Measurements from ENCODE around the gene KHDC3L. TPM values are rescaled to one million over a fixed set of nuclear protein-coding genes. Genes with fewer than 3 reads are reported as not detected.

KHDC3L gene
- total and polyA plus RNA-seq, 10 of the 15 experiments (the other 5 are each of a cell fraction or from before 2014, with no cell fraction given), result not detected

GRCh38 chr6:73329201-73329600 is 33.3 kb upstream of the KHDC3L start:
- Histone ChIP-seq H3K36me3 (ENCODE audit: control insufficient read depth in 2 of 2, insufficient read depth in 2 of 2, low read length in 1 of 2) (no peaks in the 10 kb centered on the region), H4K20me1 (ENCODE audit: control insufficient read depth, insufficient read depth) (no peaks in the 10 kb centered on the region), H3K4me3 (no peak overlapping the region), H2AFZ (ENCODE audit: control insufficient read depth, low read depth, low read length) (no peak overlapping the region), H3K4me2 (ENCODE audit: control insufficient read depth, insufficient read depth) (no peak overlapping the region), H3K27me3 (replicated peaks in 1 of 2; ENCODE audit: control insufficient read depth in 2 of 2, insufficient read depth in 2 of 2, low read length in 1 of 2) (no peaks in the 10 kb centered on the region), H3K27ac (ENCODE audit: control insufficient read depth, insufficient read depth) (no peak overlapping the region), H3K9ac (ENCODE audit: control insufficient read depth, insufficient read depth, low read length) (no peak overlapping the region), H3K9me3 (replicated peaks; ENCODE audit: control insufficient read depth, insufficient read depth, low read length) (no peaks in the 10 kb centered on the region), H3K4me1 (ENCODE audit: control insufficient read depth, insufficient read depth, low read length) (peaks cover 4% of the 10 kb centered on the region; the same call in 1 of the 2 replicates), H3K79me2 (ENCODE audit: control insufficient read depth, insufficient read depth, low read length) (no peaks in the 10 kb centered on the region)
- FAIRE-seq (no peak), DNase-seq (ENCODE audit: low read depth, low spot score) (no peak), ATAC-seq (peak; percentile 69)
- 27% methylated on average over 3 of the region's 3 CpGs for WGBS (ENCODE audit: insufficient coverage, insufficient replicate concordance, low lambda C conversion rate, missing lambda C conversion rate)
- intact Hi-C loops (cut with micrococcal nuclease; ENCODE audit: unreplicated experiment), result loop anchor here (1.0 to 5.0 kb wide), 2 partner anchors 59 to 712 kb away; no protein-coding TSS in a partner anchor
- no TSS peak for BruUV-seq (replicated peaks)
- ChIA-PET SMC1A (ENCODE audit: uncharacterized antibody, unreplicated experiment) (interaction anchor here (0.8 to 1.6 kb wide), 12 partner anchors 10 to 917 kb away, joined by 3 to 4 read pairs (median 3); no protein-coding TSS in a partner anchor), POLR2A (no interaction called here), CTCF (interaction anchor here (1.1 to 5.3 kb wide), 8 partner anchors 12 to 1879 kb away, joined by 3 to 86 read pairs (median 6); no protein-coding TSS in a partner anchor), RAD21 (ENCODE audit: unreplicated experiment) (interaction anchor here (0.9 to 3.5 kb wide), 5 partner anchors 44 to 283 kb away, joined by 3 to 25 read pairs (median 4); no protein-coding TSS in a partner anchor)
- in situ Hi-C loops (cut with MboI), result loop anchor here (5.0 kb wide), 1 partner anchor 917 kb away; no protein-coding TSS in a partner anchor
- TF ChIP-seq NBN (IDR thresholded peaks at IDR 0.05), result no peak
- TF ChIP-seq CHD1 (IDR thresholded peaks at IDR 0.05; ENCODE audit: low read depth, low read length), result no peak
- TF ChIP-seq, protein P1, sequence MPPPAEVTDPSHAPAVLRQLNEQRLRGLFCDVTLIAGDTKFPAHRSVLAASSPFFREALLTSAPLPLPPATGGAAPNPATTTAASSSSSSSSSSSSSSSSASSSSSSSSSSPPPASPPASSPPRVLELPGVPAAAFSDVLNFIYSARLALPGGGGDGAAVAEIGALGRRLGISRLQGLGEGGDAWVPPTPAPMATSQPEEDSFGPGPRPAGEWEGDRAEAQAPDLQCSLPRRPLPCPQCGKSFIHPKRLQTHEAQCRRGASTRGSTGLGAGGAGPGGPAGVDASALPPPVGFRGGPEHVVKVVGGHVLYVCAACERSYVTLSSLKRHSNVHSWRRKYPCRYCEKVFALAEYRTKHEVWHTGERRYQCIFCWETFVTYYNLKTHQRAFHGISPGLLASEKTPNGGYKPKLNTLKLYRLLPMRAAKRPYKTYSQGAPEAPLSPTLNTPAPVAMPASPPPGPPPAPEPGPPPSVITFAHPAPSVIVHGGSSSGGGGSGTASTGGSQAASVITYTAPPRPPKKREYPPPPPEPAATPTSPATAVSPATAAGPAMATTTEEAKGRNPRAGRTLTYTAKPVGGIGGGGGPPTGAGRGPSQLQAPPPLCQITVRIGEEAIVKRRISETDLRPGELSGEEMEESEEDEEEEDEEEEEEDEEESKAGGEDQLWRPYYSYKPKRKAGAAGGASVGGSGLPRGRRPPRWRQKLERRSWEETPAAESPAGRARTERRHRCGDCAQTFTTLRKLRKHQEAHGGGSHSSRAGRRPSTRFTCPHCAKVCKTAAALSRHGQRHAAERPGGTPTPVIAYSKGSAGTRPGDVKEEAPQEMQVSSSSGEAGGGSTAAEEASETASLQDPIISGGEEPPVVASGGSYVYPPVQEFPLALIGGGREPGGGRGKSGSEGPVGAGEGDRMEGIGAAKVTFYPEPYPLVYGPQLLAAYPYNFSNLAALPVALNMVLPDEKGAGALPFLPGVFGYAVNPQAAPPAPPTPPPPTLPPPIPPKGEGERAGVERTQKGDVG (CRISPR knock-in tag; IDR thresholded peaks at IDR 0.05), result no peak
- TF ChIP-seq ZNF274 (IDR thresholded peaks at IDR 0.05; ENCODE audit: insufficient read depth, insufficient read length), result no peak
- TF ChIP-seq LARP7 (IDR thresholded peaks at IDR 0.05), result no peak
- no peak for TF ChIP-seq MAX (IDR thresholded peaks at IDR 0.05; ENCODE audit: low read depth, low read length)
- TF ChIP-seq, protein P2, sequence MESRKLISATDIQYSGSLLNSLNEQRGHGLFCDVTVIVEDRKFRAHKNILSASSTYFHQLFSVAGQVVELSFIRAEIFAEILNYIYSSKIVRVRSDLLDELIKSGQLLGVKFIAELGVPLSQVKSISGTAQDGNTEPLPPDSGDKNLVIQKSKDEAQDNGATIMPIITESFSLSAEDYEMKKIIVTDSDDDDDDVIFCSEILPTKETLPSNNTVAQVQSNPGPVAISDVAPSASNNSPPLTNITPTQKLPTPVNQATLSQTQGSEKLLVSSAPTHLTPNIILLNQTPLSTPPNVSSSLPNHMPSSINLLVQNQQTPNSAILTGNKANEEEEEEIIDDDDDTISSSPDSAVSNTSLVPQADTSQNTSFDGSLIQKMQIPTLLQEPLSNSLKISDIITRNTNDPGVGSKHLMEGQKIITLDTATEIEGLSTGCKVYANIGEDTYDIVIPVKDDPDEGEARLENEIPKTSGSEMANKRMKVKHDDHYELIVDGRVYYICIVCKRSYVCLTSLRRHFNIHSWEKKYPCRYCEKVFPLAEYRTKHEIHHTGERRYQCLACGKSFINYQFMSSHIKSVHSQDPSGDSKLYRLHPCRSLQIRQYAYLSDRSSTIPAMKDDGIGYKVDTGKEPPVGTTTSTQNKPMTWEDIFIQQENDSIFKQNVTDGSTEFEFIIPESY (IDR thresholded peaks at IDR 0.05), result no peak
- TF ChIP-seq NFYB (IDR thresholded peaks at IDR 0.05; ENCODE audit: insufficient read depth, low read depth, low read length), result no peak
- no peak for TF ChIP-seq NRF1 (conservative IDR thresholded peaks at IDR 0.05; ENCODE audit: low read depth, low read length)
- TF ChIP-seq POLR2A (IDR thresholded peaks at IDR 0.05; ENCODE audit: low read depth, low read length), result no peak
- TF ChIP-seq WRNIP1 (IDR thresholded peaks at IDR 0.05; ENCODE audit: borderline replicate concordance, low read depth, low read length), result no peak
- no peak for TF ChIP-seq CBFB (IDR thresholded peaks at IDR 0.05; ENCODE audit: low read depth)
- TF ChIP-seq, protein P3, sequence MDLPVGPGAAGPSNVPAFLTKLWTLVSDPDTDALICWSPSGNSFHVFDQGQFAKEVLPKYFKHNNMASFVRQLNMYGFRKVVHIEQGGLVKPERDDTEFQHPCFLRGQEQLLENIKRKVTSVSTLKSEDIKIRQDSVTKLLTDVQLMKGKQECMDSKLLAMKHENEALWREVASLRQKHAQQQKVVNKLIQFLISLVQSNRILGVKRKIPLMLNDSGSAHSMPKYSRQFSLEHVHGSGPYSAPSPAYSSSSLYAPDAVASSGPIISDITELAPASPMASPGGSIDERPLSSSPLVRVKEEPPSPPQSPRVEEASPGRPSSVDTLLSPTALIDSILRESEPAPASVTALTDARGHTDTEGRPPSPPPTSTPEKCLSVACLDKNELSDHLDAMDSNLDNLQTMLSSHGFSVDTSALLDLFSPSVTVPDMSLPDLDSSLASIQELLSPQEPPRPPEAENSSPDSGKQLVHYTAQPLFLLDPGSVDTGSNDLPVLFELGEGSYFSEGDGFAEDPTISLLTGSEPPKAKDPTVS (IDR thresholded peaks at IDR 0.05; ENCODE audit: low read depth, low read length), result no peak
- TF ChIP-seq CREM (IDR thresholded peaks at IDR 0.05; ENCODE audit: low read depth), result no peak
- TF ChIP-seq ESRRA (IDR thresholded peaks at IDR 0.05; ENCODE audit: low read length), result no peak
- no peak for TF ChIP-seq NFXL1 (IDR thresholded peaks at IDR 0.05; ENCODE audit: borderline replicate concordance)
- no peak for TF ChIP-seq NR2F1 (conservative IDR thresholded peaks at IDR 0.05)
- TF ChIP-seq SUZ12 (IDR thresholded peaks at IDR 0.05; ENCODE audit: unreplicated experiment), result no peak

All from GM12878 (cell line).